HG02571 (cell line): ENCODE measurements around the gene DBH.

Experiments used
- ATAC-seq: cut with Tn5 transposase; IDR thresholded peaks from one replicate; pipeline ENCODE4 v1.9.1; 2021; ENCODE audit warnings: mild to moderate bottlenecking, moderate library complexity; ENCODE audit not compliant: unreplicated experiment

The DBH gene

DNA sequence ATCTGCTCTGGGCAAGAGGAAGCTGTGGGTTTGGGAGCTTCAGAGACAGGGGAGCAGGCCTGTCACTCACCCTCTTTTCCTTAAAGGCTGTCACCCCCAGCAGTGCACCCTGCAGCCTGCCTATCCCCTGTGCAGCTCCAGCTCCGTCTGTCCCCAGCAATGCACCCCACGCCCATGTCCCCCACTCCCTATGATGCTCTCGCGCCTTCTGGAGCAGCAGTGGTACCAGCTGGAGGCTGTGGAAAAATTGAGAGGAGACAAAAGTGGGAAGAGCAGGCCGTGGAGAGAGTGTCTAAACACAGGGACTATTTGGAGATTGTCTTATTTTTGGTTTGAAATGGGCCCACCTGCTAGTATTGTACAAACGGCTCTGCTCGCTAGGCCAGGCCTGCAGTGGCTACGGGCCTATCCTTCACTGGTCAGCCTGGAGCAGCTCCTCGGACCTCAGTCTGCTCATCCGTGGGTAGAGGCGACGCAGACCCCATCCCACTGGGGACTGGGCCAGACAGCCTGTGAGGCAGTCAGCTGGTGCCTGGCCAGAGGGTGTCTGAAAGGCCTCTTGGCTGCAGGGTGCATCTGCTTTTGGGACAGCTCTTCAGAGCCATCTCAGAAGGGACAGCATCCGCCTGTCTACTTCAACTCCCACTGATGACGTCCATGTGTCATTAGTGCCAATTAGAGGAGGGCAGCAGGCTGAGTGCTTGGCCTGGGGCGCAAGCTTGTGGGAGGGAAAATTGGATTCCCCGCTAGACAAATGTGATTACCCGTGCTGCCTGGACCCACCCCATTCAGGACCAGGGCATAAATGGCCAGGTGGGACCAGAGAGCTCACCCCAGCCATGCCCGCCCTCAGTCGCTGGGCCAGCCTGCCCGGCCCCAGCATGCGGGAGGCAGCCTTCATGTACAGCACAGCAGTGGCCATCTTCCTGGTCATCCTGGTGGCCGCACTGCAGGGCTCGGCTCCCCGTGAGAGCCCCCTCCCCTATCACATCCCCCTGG, at the start of gene DBH:
DBH (plus strand) TSS at position 831 of the 999 bp plus-strand sequence; CDS start at position 840, 9 bp downstream.
- ATAC-seq = no peak

DNA sequence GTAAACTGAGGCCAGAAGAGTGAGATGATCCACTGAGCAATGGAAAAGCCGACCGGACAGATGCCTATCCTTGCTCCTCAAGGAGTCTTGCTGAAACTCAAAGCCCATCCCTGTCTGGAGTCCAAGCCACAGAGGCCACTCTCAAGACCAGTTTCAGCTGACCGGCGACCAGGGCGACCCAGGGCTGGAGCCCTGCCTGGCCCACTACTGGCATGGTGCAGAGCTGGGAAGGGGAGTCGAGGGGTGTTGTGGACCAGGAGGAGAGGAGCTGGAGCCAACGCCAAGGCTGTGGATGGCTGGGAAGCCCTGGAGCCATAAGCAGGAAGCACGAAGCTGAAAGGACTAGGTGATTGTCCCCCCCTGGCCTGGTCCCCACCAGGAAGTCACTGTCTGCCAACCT, 49.1 kb upstream of the DBH start:
- no peak for ATAC-seq

GRCh38 chr9:133587466-133587865, 48.7 kb upstream of the DBH start:
- ATAC-seq = no peak

- no peak for ATAC-seq
Observed at GRCh38 chr9:133589454-133590227, 46.5 kb upstream of the DBH start.

GRCh38 chr9:133590231-133590855, 45.8 kb upstream of the DBH start:
- ATAC-seq = no peak

DNA sequence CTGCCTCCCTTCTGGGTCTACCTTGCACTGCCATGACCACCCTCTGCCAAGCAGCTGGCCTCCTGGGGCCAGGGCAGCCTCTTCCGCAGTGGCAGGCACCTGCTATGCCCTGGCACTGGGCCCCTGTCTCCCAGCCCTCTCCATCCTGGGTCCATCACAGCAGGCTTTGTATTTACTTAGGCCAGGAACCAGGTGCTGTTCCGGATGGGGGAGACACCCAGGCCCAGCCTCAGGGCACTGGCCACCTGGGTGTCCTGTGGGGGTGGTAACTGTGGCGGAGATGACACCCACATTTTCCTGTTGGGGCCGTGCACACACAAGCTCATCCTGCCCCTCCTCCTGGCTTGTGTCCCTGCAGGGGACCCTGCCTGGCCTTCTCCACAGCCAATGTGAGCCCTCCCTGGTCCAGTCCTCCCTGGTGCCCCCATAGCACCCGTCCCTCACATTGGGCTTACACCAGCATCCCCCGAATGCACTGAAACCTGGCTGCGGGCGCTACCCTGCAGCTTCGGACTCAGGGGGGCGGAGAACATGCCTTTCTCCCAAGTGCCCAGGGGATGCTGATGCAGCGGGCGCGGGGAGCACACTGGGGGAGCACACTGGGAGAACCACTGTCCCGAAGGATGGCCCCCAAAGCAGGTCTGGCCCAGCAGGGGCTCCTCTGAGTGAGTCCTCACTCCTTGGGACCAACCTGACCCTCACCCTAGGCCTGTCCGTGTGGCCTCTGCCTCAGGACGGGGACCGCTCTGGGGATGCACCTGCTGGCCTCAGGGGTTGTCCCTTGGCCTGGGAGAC, 44.9 kb upstream of the DBH start:
- ATAC-seq = no peak

DNA sequence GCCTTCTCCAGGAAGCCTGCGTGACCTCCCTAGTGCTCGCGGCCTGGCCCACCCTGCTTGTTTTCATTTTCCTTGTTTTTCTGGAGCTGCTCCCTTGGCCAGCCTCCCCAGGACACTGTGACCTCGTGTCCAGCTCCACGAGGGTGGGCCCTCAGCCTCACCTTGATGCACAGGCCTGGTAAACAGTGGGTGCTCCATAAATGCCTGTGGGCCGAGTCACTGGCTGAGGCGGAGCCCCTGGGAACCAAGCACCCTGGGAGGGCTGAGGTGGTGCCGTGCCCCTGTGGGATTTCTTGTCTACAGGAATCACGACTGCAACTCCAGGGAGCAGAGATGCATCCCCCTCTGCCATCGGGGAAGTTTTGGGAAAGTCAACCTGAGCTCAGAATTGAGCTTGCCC, 44.2 kb upstream of the DBH start:
- ATAC-seq = no peak

DNA sequence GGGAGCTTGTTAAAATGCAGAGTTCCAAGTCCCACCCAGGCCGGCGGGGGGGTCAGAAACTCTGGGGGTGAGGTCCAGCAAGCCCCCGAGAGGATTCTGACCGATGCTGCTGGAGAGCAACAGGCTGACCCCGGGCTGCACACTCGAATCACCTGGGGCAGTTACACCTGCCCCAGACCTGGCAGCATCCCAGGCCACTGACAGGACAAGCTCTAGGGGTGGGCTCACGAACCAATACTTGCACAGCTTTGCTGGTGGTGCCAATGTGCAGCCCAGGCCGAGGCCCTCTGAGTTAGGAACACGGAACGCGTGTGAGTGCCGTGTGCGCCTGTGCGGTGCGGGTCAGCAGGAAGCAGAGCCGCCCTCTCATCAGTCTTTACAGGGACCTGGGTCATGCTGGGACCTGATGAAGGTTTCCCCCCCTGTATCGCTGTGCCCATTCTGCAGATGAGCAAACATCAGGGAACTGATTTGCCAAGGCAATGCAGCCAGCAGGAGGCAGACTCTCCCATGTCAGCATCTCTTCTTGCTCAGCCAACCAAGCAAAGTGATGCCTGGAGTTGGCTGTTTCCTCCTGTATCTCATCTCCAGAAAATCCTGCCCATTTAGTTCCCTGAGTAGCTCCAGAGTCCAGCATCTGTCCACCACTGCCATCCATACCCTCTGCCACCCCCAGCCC, 43.3 kb upstream of the DBH start:
- ATAC-seq = no peak

GRCh38 chr9:133593587-133594253, 42.4 kb upstream of the DBH start:
- no peak for ATAC-seq

DNA sequence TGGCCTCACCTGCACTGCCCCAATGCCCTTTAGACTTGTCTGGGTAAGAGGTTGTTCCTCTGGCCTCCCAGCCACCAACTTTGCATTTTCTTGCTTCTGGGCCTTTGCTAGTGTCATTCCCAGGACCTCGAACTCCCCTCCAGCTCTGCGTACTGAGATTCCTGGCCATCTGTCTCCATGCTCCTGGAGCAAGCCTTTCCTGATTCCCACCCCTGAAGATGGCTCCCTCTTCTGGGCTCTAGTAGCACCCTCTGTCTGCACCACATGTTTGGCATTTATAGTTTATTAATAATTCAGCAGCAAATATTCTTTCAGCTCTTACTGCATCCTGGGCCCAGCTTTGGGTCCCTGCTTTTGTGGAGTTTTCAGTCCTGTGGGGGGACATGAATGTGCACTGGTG, 41.9 kb upstream of the DBH start:
- ATAC-seq = no peak

- ATAC-seq = no peak
Observed at GRCh38 chr9:133595910-133596309, 40.3 kb upstream of the DBH start.

DNA sequence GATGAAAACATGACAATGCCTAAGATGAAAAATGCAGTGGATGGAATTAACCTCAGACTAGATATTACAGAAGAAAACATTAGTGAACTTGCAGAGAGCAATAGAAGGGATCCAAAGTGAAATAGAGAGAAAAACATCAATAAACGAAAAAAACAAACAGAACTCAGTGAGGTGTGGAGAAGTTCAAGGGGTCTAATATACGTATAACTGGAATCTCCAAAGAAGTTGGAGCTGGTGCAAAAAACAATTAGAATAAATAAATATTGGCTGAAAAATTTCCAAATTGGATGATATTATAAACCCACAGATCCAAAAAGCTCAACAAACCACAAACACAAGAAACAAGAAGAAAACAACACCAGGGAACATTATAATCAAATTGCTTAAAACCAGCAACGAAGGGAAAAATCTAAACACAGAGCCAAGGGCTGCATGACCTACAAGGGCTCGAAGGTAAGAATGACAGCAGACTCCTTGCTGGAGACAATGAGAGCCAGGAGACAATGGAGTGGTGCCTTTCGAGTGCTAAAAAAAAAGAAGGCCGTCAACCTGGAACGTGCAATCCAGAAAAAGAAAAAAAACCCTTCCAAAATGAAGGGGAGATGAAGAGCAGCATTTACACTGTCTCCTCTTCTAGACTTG, 38.7 kb upstream of the DBH start:
- no peak for ATAC-seq

- no peak for ATAC-seq
Observed at GRCh38 chr9:133598978-133599377, 37.2 kb upstream of the DBH start.

GRCh38 chr9:133599470-133600173, 36.5 kb upstream of the DBH start:
- no peak for ATAC-seq

- ATAC-seq = no peak
Observed at GRCh38 chr9:133600739-133601138, 35.4 kb upstream of the DBH start.

DNA sequence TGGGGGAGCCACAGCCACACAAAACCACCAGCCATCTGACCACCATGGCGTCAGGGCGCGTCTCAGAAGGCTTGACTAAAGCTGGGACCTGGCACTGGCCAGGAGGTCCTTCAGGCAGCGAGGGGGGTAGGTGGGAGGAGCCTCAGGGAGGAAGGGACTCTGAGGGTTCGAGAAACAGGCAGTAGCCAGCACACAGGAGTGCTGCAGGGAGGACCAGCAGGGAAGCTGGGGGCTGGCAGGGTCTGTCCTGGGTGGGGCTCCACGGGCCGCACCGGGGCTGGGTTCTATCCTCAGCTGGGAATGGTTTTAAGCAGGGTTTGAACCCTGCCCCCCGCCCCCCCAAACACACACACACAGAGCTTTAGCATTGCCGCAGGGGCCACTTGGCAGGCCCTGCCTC, 34.4 kb upstream of the DBH start:
- no peak for ATAC-seq

DNA sequence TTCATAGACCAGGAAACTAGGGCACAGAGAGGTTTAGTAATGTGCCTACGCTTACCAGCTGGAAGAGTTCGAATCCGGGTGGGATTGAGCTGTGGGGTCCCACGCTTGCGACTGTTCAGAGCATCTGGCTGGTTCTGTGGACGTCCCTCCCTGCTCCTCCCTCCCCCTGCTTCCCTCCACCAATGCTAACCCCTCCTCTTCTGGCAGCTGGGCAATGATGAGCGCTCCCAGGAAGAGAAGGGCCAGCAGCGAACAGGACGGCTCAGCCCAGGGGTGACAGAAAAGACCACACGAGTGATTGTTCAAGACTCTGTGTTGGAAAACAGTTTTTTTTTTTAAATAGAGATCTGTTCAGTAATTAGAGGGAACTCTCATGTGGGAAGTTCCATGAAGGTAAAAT, 33.9 kb upstream of the DBH start:
- ATAC-seq = no peak

DNA sequence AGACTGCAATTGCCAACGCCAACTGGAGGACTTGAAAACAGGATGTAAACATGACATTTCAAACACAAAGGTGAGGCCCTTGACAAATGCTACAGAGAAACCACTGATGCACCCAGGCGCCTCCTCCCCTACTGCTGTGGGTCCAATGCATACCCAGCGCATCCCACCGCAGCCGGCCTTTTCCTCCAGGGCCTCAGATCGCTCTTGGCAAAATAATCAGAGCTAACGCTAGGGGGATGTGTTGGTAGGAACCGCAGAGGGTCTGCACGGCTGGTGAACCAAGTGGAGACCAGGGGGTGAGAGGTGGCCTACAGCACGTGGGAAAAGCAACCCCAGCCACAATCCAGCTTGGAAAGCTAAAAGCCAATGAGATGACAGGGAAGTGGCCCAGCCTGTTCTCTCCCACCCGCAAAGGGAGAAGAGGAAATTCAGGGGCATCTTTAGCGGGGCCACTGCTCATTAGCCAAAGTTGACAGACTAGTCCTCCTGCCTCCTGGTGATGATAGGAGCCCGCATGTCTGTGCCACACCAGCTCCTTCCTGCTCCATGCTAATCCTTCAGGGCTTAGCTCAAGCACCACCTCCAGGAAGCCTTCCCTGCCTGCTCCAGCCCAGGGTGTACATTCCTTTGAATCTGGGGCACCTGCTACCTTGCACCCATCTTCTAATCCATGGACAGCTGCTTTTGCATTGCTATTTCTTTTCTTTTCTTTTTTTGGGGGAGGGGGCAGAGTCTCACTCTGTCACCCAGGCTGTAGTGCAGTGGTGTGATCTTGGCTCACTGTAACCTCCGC, 32.8 kb upstream of the DBH start:
- no peak for ATAC-seq
